NAMALWA (cell line): Measurements from ENCODE around the gene WAC.
A peak's percentile ranks its signal among the peaks of the same experiment; 100 is the strongest.
"Not testable (repeated sequence)": the region's sequence is repeated elsewhere in the genome, so short reads cannot be mapped to it uniquely, and the experiment has no call there.

ENCODE experiments used
- DNase-seq: peaks from one replicate; pipeline ENCODE4 v3.0.0-alpha.2; 2015; ENCODE audit warnings: low spot score

The WAC gene

GRCh38 chr10:28532337-28533185, at the start of gene WAC:
Gene WAC, plus strand, starts transcription at chr10:28533118. Its CDS starts 462 bp downstream, at chr10:28533580.
- DNase-seq = peak; percentile 93

- no peak for DNase-seq
These were observed 43.7 kb upstream of the WAC start for GRCh38 chr10:28489206-28489605.

- DNase-seq = not testable (repeated sequence)
These were observed 42.6 kb upstream of the WAC start for GRCh38 chr10:28490256-28490865.

GRCh38 chr10:28492116-28492920, 40.6 kb upstream of the WAC start:
- no peak for DNase-seq

- no peak for DNase-seq
These were observed 38.5 kb upstream of the WAC start for GRCh38 chr10:28494420-28494819.

- DNase-seq = no peak
These were observed 37.8 kb upstream of the WAC start for GRCh38 chr10:28495084-28495483.

- DNase-seq = no peak
These were observed 36.9 kb upstream of the WAC start for GRCh38 chr10:28496017-28496416.

- no peak for DNase-seq
These were observed 36.4 kb upstream of the WAC start for GRCh38 chr10:28496481-28496961.

GRCh38 chr10:28497313-28498126, 35.4 kb upstream of the WAC start:
- DNase-seq = no peak

GRCh38 chr10:28500203-28500602, 32.7 kb upstream of the WAC start:
- not testable (repeated sequence) for DNase-seq

GRCh38 chr10:28503114-28503513, 29.8 kb upstream of the WAC start:
- no peak for DNase-seq

- DNase-seq = no peak
These were observed 27.5 kb upstream of the WAC start for GRCh38 chr10:28505359-28505959.

- no peak for DNase-seq
These were observed 24.5 kb upstream of the WAC start for GRCh38 chr10:28508304-28508925.

- no peak for DNase-seq
These were observed 23.6 kb upstream of the WAC start for GRCh38 chr10:28509286-28509685.

GRCh38 chr10:28514648-28515047, 18.3 kb upstream of the WAC start:
- DNase-seq = no peak

GRCh38 chr10:28520346-28520745, 12.6 kb upstream of the WAC start:
- no peak for DNase-seq

- not testable (repeated sequence) for DNase-seq
These were observed 12.1 kb upstream of the WAC start for GRCh38 chr10:28520828-28521227.

GRCh38 chr10:28521961-28522360, 11.0 kb upstream of the WAC start:
- not testable (repeated sequence) for DNase-seq

GRCh38 chr10:28523725-28524252, 9.1 kb upstream of the WAC start:
- DNase-seq = no peak

GRCh38 chr10:28530751-28531150, 2.2 kb upstream of the WAC start:
- DNase-seq = no peak

GRCh38 chr10:28533186-28533564, 257 bp downstream of the WAC start:
- no peak for DNase-seq
